ENCODE results near the gene MCUB. TPM values are rescaled to one million over a fixed set of nuclear protein-coding genes. Genes with fewer than 3 reads are reported as not detected.

MCUB gene
- total RNA-seq, 3 donors from 2014 or later (not counting 1 experiment from before 2014, with no cell fraction given) = 25.1 to 35.8 (median 31.1) TPM

GRCh38 chr4:109691411-109691920 is 131.4 kb downstream of the MCUB start:
- Histone ChIP-seq H3K27ac (ENCODE audit: low read length) (no peak overlapping the region), H3K4me1 (ENCODE audit: control insufficient read depth, insufficient read depth, low read length) (peaks cover 6% of the 10 kb centered on the region), H3K36me3 (ENCODE audit: control insufficient read depth, insufficient read depth, low read length) (peaks cover 14% of the 10 kb centered on the region), H3K4me3 (ENCODE audit: low read length) (no peak overlapping the region), H3K27me3 (ENCODE audit: control insufficient read depth, insufficient read depth, low read length) (no peaks in the 10 kb centered on the region), H3K9me3 (ENCODE audit: control insufficient read depth, insufficient read depth, low read length) (no peaks in the 10 kb centered on the region)
- DNase-seq = no peak
- Mint-ChIP-seq H3K9me3 (no peaks in the 10 kb centered on the region), H3K27me3 (ENCODE audit: low read depth in 2 of 2) (no peaks in the 10 kb centered on the region), H3K36me3 (peaks cover 9% of the 10 kb centered on the region), H3K4me3 (no peak overlapping the region), H3K4me1 (peaks cover 16 to 26% of the 10 kb centered on the region in 2 donors), H3K27ac (peak overlapping the region in 1 of 2 donors; percentile 57)
- WGBS (ENCODE audit: insufficient coverage) = 88% methylated on average over 1 of the region's 1 CpG
- intact Hi-C loops (cut with micrococcal nuclease) = no loop called here
- no peak for ATAC-seq
- TF ChIP-seq, protein P1, sequence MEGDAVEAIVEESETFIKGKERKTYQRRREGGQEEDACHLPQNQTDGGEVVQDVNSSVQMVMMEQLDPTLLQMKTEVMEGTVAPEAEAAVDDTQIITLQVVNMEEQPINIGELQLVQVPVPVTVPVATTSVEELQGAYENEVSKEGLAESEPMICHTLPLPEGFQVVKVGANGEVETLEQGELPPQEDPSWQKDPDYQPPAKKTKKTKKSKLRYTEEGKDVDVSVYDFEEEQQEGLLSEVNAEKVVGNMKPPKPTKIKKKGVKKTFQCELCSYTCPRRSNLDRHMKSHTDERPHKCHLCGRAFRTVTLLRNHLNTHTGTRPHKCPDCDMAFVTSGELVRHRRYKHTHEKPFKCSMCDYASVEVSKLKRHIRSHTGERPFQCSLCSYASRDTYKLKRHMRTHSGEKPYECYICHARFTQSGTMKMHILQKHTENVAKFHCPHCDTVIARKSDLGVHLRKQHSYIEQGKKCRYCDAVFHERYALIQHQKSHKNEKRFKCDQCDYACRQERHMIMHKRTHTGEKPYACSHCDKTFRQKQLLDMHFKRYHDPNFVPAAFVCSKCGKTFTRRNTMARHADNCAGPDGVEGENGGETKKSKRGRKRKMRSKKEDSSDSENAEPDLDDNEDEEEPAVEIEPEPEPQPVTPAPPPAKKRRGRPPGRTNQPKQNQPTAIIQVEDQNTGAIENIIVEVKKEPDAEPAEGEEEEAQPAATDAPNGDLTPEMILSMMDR (IDR thresholded peaks at IDR 0.05) = no peak

- H3K27ac Mint-ChIP-seq = no peak overlapping the region
Measured at GRCh38 chr4:109698656-109699055, 138.6 kb downstream of the MCUB start.

GRCh38 chr4:109699553-109700225 is 139.6 kb downstream of the MCUB start:
- Histone ChIP-seq H3K4me1 (ENCODE audit: control insufficient read depth, insufficient read depth, low read length) (peaks cover 17% of the 10 kb centered on the region), H3K27ac (ENCODE audit: low read length) (no peak overlapping the region), H3K27me3 (ENCODE audit: control insufficient read depth, insufficient read depth, low read length) (no peaks in the 10 kb centered on the region), H3K4me3 (ENCODE audit: low read length) (no peak overlapping the region), H3K36me3 (ENCODE audit: control insufficient read depth, insufficient read depth, low read length) (no peaks in the 10 kb centered on the region), H3K9me3 (ENCODE audit: control insufficient read depth, insufficient read depth, low read length) (no peaks in the 10 kb centered on the region)
- no peak overlapping the region for H3K27ac Mint-ChIP-seq
- DNase-seq (no peak), ATAC-seq (no peak)
- H3K27me3 Mint-ChIP-seq (ENCODE audit: low read depth in 2 of 2) = peaks cover 0 to 4% of the 10 kb centered on the region in 2 donors
- no peaks in the 10 kb centered on the region for H3K36me3 Mint-ChIP-seq
- no peaks in the 10 kb centered on the region for H3K9me3 Mint-ChIP-seq
- WGBS (ENCODE audit: insufficient coverage) = 94% methylated on average over 8 of the region's 8 CpGs
- H3K4me1 Mint-ChIP-seq = peaks cover 25 to 30% of the 10 kb centered on the region in 2 donors
- intact Hi-C loops (cut with micrococcal nuclease) = no loop called here
- TF ChIP-seq, protein P1 (IDR thresholded peaks at IDR 0.05) = no peak
- no peak overlapping the region for H3K4me3 Mint-ChIP-seq

More at GRCh38 chr4:109698656-109699055, 138.6 kb downstream of the MCUB start:
- H3K36me3 ChIP-seq (ENCODE audit: control insufficient read depth, insufficient read depth, low read length) = no peaks in the 10 kb centered on the region
- TF ChIP-seq, protein P1 (IDR thresholded peaks at IDR 0.05) = no peak
- no peak overlapping the region for H3K4me3 ChIP-seq (ENCODE audit: low read length)
- Mint-ChIP-seq H3K9me3 (no peaks in the 10 kb centered on the region), H3K4me3 (no peak overlapping the region), H3K36me3 (no peaks in the 10 kb centered on the region), H3K27me3 (ENCODE audit: low read depth in 2 of 2) (peaks cover 0 to 4% of the 10 kb centered on the region in 2 donors), H3K4me1 (peaks cover 19 to 24% of the 10 kb centered on the region in 2 donors)
- intact Hi-C loops (cut with micrococcal nuclease) = no loop called here
- no peaks in the 10 kb centered on the region for H3K27me3 ChIP-seq (ENCODE audit: control insufficient read depth, insufficient read depth, low read length)
- H3K4me1 ChIP-seq (ENCODE audit: control insufficient read depth, insufficient read depth, low read length) = peaks cover 17% of the 10 kb centered on the region
- DNase-seq (no peak), ATAC-seq (no peak)
- no peaks in the 10 kb centered on the region for H3K9me3 ChIP-seq (ENCODE audit: control insufficient read depth, insufficient read depth, low read length)
- H3K27ac ChIP-seq (ENCODE audit: low read length) = no peak overlapping the region
- WGBS (ENCODE audit: insufficient coverage) = 100% methylated on average over 1 of the region's 1 CpG

All from natural killer cell (primary cell).